Mesenchymal stem cell (in vitro differentiated cells and primary cell): ENCODE data around the gene SLC25A26.

Experiments used
- DNase-seq: peaks from one replicate; pipeline ENCODE4 v3.0.0-alpha.2; 2013
- H2AFZ ChIP-seq: one replicate; pipeline ENCODE4 v1.6.1; 2013; ENCODE audit warnings: low read depth, mild to moderate bottlenecking, control low read depth, inconsistent platforms, low read length, moderate library complexity
- H2AK5ac ChIP-seq: 2 replicates; pipeline ENCODE4 v1.6.1; 2013; ENCODE audit warnings: low read length, moderate library complexity, mild to moderate bottlenecking, inconsistent platforms; ENCODE audit not compliant: severe bottlenecking
- H2BK120ac ChIP-seq: one replicate; pipeline ENCODE4 v1.6.1; 2013; ENCODE audit warnings: low read depth, mild to moderate bottlenecking, inconsistent platforms, low read length, moderate library complexity
- H2BK12ac ChIP-seq, 2 experiments: one replicate each; pipeline ENCODE4 v1.6.1; 2013; ENCODE audit warnings: inconsistent platforms in 2 of 2, low read length in 2 of 2, mild to moderate bottlenecking in 2 of 2, moderate library complexity in 2 of 2, control low read depth in 1 of 2
- H2BK15ac ChIP-seq: one replicate; pipeline ENCODE4 v1.6.1; 2013; ENCODE audit warnings: mild to moderate bottlenecking, low read depth, inconsistent platforms; ENCODE audit not compliant: poor library complexity, severe bottlenecking
- H2BK5ac ChIP-seq: 2 replicates; pipeline ENCODE4 v1.6.1; 2013; ENCODE audit warnings: low read depth, mild to moderate bottlenecking, low read length, control low read depth, inconsistent platforms; ENCODE audit not compliant: poor library complexity, severe bottlenecking
- H3K14ac ChIP-seq, 2 experiments: one replicate each; pipeline ENCODE4 v1.6.1; 2013; ENCODE audit warnings: inconsistent platforms in 2 of 2, low read length in 2 of 2, control low read depth in 1 of 2, mild to moderate bottlenecking in 1 of 2, moderate library complexity in 1 of 2
- H3K18ac ChIP-seq, 2 experiments: one replicate each; pipeline ENCODE4 v1.6.1; 2013; ENCODE audit warnings: inconsistent platforms in 2 of 2, low read length in 2 of 2, control low read depth in 1 of 2, low read depth in 1 of 2, mild to moderate bottlenecking in 1 of 2
- H3K23ac ChIP-seq, 2 experiments: one replicate each; pipeline ENCODE4 v1.6.1; 2013; ENCODE audit warnings: inconsistent platforms in 2 of 2, low read length in 2 of 2, mild to moderate bottlenecking in 2 of 2, moderate library complexity in 2 of 2, control low read depth in 1 of 2
- H3K27ac ChIP-seq: 2 replicates; pipeline ENCODE4 v1.5.1; 2013; ENCODE audit warnings: mild to moderate bottlenecking, moderate library complexity, low read length, control low read depth, inconsistent platforms; ENCODE audit not compliant: poor library complexity, severe bottlenecking
- H3K27me3 ChIP-seq, 2 experiments: 2 replicates each; pipeline versions ENCODE4 v1.6.1 to v1.7.0; 2013; ENCODE audit warnings: low read length in 2 of 2, mild to moderate bottlenecking in 2 of 2, moderate library complexity in 2 of 2, control low read depth in 1 of 2, inconsistent platforms in 1 of 2; ENCODE audit not compliant: control insufficient read depth in 1 of 2, insufficient read depth in 1 of 2
- H3K36me3 ChIP-seq, 2 experiments: 2 replicates each; pipeline versions ENCODE4 v1.6.1 to v1.7.0; 2013; ENCODE audit warnings: low read length in 2 of 2, control low read depth in 1 of 2, inconsistent platforms in 1 of 2, low read depth in 1 of 2, mild to moderate bottlenecking in 1 of 2; ENCODE audit not compliant: insufficient read depth in 2 of 2, control insufficient read depth in 1 of 2
- H3K4ac ChIP-seq, 2 experiments: one replicate each; pipeline ENCODE4 v1.6.1; 2013; ENCODE audit warnings: inconsistent platforms in 2 of 2, low read length in 2 of 2, mild to moderate bottlenecking in 2 of 2, moderate library complexity in 2 of 2, control low read depth in 1 of 2, low read depth in 1 of 2
- H3K4me1 ChIP-seq: 2 replicates; pipeline ENCODE4 v1.6.1; 2013; ENCODE audit warnings: low read depth, low read length, control low read depth; ENCODE audit not compliant: control insufficient read depth, insufficient read depth
- H3K4me2 ChIP-seq: 2 replicates; pipeline ENCODE4 v1.6.1; 2013; ENCODE audit warnings: low read length, mild to moderate bottlenecking, inconsistent platforms; ENCODE audit not compliant: poor library complexity, severe bottlenecking
- H3K4me3 ChIP-seq, 2 experiments: 2 replicates each; pipeline versions ENCODE4 v1.5.1 to v1.7.0; 2013; ENCODE audit warnings: low read length in 2 of 2, mild to moderate bottlenecking in 2 of 2, control low read depth in 1 of 2, low read depth in 1 of 2; ENCODE audit not compliant: insufficient read depth in 1 of 2
- H3K79me1 ChIP-seq: replicated peaks from 2 replicates; pipeline ENCODE4 v1.6.1; 2013; ENCODE audit warnings: mild to moderate bottlenecking, control low read depth, low read length, inconsistent platforms; ENCODE audit not compliant: poor library complexity, severe bottlenecking
- H3K9ac ChIP-seq: 2 replicates; pipeline ENCODE4 v1.7.0; 2013; ENCODE audit warnings: mild to moderate bottlenecking, low read length, moderate library complexity
- H3K9me3 ChIP-seq: 2 replicates; pipeline ENCODE4 v1.7.0; 2013; ENCODE audit warnings: mild to moderate bottlenecking, low read length; ENCODE audit not compliant: control insufficient read depth
- H4K8ac ChIP-seq: one replicate; pipeline ENCODE4 v1.6.1; 2013; ENCODE audit warnings: inconsistent platforms, mild to moderate bottlenecking, low read length, moderate library complexity
- H4K91ac ChIP-seq: one replicate; pipeline ENCODE4 v1.6.1; 2013; ENCODE audit warnings: mild to moderate bottlenecking, low read length, inconsistent platforms
- WGBS: methylation state at CpG from one replicate; pipeline ENCODE4 v1.1.7; 2013; ENCODE audit warnings: mixed read lengths; 5-methylcytosine and 5-hydroxymethylcytosine counted together

The SLC25A26 gene

GRCh38 chr3:66366747-66367146 lies 145.9 kb downstream of the SLC25A26 start:
- Histone ChIP-seq H3K18ac (no peak overlapping the region), H2AK5ac (no peak overlapping the region), H4K8ac (no peak overlapping the region), H3K79me1 (no peaks in the 10 kb centered on the region), H2BK12ac (no peak overlapping the region), H3K4ac (no peak overlapping the region), H4K91ac (no peak overlapping the region), H2BK120ac (no peak overlapping the region), H3K4me1 (peaks cover 4% of the 10 kb centered on the region), H3K27ac (no peak overlapping the region), H3K23ac (no peak overlapping the region), H3K14ac (no peak overlapping the region), H2AFZ (no peak overlapping the region), H3K9me3 (no peaks in the 10 kb centered on the region), H3K9ac (no peak overlapping the region), H3K27me3 (no peaks in the 10 kb centered on the region), H3K36me3 (peaks cover 3 to 16% of the 10 kb centered on the region in 2 experiments), H2BK15ac (no peak overlapping the region), H3K4me2 (no peak overlapping the region), H3K4me3 (no peak overlapping the region), H2BK5ac (no peak overlapping the region)
- DNase-seq, result no peak
- WGBS, result 98% methylated on average over 7 of the region's 7 CpGs

- no peak overlapping the region for H2AFZ ChIP-seq
- no peak overlapping the region for H2AK5ac ChIP-seq
- H2BK12ac ChIP-seq, result no peak overlapping the region
- H3K14ac ChIP-seq, result no peak overlapping the region
- no peaks in the 10 kb centered on the region for H3K9me3 ChIP-seq
- H3K23ac ChIP-seq, result no peak overlapping the region
- H3K36me3 ChIP-seq, result peaks cover 3 to 16% of the 10 kb centered on the region in 2 experiments
- H3K4ac ChIP-seq, result no peak overlapping the region
- H3K4me3 ChIP-seq, result no peak overlapping the region
- H3K27ac ChIP-seq, result no peak overlapping the region
- H2BK5ac ChIP-seq, result no peak overlapping the region
- peaks cover 4% of the 10 kb centered on the region for H3K4me1 ChIP-seq
- no peak overlapping the region for H4K8ac ChIP-seq
- H4K91ac ChIP-seq, result no peak overlapping the region
- WGBS, result 100% methylated on average over 1 of the region's 3 CpGs
- H3K9ac ChIP-seq, result no peak overlapping the region
- H2BK15ac ChIP-seq, result no peak overlapping the region
- H2BK120ac ChIP-seq, result no peak overlapping the region
- no peak for DNase-seq
- no peaks in the 10 kb centered on the region for H3K27me3 ChIP-seq
- H3K79me1 ChIP-seq, result peaks cover 1% of the 10 kb centered on the region
- H3K4me2 ChIP-seq, result no peak overlapping the region
- H3K18ac ChIP-seq, result no peak overlapping the region
Measured at GRCh38 chr3:66367979-66368378, 147.2 kb downstream of the SLC25A26 start.

GRCh38 chr3:66370179-66370578 lies 149.4 kb downstream of the SLC25A26 start:
- Histone ChIP-seq H3K23ac (no peak overlapping the region), H2AFZ (no peak overlapping the region), H2AK5ac (no peak overlapping the region), H3K9ac (no peak overlapping the region), H3K4ac (no peak overlapping the region), H2BK5ac (no peak overlapping the region), H4K91ac (no peak overlapping the region), H3K14ac (no peak overlapping the region), H2BK12ac (no peak overlapping the region), H3K27ac (no peak overlapping the region), H2BK15ac (no peak overlapping the region), H3K4me2 (no peak overlapping the region), H3K18ac (no peak overlapping the region), H3K36me3 (peaks cover 5 to 23% of the 10 kb centered on the region in 2 experiments), H4K8ac (no peak overlapping the region), H3K4me3 (no peak overlapping the region), H3K79me1 (peaks cover 2% of the 10 kb centered on the region), H3K27me3 (no peaks in the 10 kb centered on the region), H3K9me3 (no peaks in the 10 kb centered on the region), H2BK120ac (no peak overlapping the region), H3K4me1 (no peaks in the 10 kb centered on the region)
- DNase-seq, result no peak
- 94% methylated on average over 7 of the region's 7 CpGs for WGBS

GRCh38 chr3:66371432-66371831 lies 150.6 kb downstream of the SLC25A26 start:
- Histone ChIP-seq H2BK12ac (no peak overlapping the region), H2BK120ac (no peak overlapping the region), H3K14ac (no peak overlapping the region), H3K27me3 (no peaks in the 10 kb centered on the region), H2AK5ac (no peak overlapping the region), H3K9ac (no peak overlapping the region), H3K4me2 (no peak overlapping the region), H3K27ac (no peak overlapping the region), H3K36me3 (peaks cover 5 to 28% of the 10 kb centered on the region in 2 experiments), H3K9me3 (no peaks in the 10 kb centered on the region), H3K18ac (no peak overlapping the region), H3K4ac (no peak overlapping the region), H3K23ac (no peak overlapping the region), H4K91ac (no peak overlapping the region), H2BK5ac (no peak overlapping the region), H4K8ac (no peak overlapping the region), H2BK15ac (no peak overlapping the region), H3K4me3 (no peak overlapping the region), H3K79me1 (peaks cover 2% of the 10 kb centered on the region), H2AFZ (no peak overlapping the region), H3K4me1 (no peaks in the 10 kb centered on the region)
- 95% methylated on average over 7 of the region's 7 CpGs for WGBS
- no peak for DNase-seq
